Muscle of back (tissue), 13 donors: ENCODE measurements around the gene MGARP. TPM values are rescaled to one million over a fixed set of nuclear protein-coding genes. Genes with fewer than 3 reads are reported as not detected.
"Not testable (repeated sequence)": the region's sequence is repeated elsewhere in the genome, so short reads cannot be mapped to it uniquely, and the experiment has no call there.

Source experiments
- DNase-seq, 3 donors: peaks; one replicate each; pipeline versions ENCODE4 v3.0.0 to v3.0.0-alpha.2; 2013
- long read RNA-seq, 9 donors: transcript quantifications; one replicate each; lab custom pipeline, GENCODE V29; 2026
- polyA plus RNA-seq, 10 donors: library from polyadenylated mRNA; unstranded; fragments of 120-200 nt; gene quantifications; one replicate each; pipeline ENCODE4 v1.2.1, GENCODE V29; 2013; ENCODE audit not compliant: insufficient read length in 10 of 10

The MGARP gene
- under 1 TPM in 9 of 10 donors, not detected in 1; 0.13 to 0.64 (median 0.41) TPM for polyA plus RNA-seq
- long read RNA-seq, donor 1, result 0 reads
- long read RNA-seq, donor 2, result 0 reads
- long read RNA-seq, donor 3, result 0 reads
- long read RNA-seq, donor 4, result 0 reads
- long read RNA-seq, donor 5, result 0 reads
- long read RNA-seq, donor 6, result 0 reads
- long read RNA-seq, donor 7, result 0 reads
- long read RNA-seq, donor 8, result 0 reads
- long read RNA-seq, donor 9, result 0 reads

DNA sequence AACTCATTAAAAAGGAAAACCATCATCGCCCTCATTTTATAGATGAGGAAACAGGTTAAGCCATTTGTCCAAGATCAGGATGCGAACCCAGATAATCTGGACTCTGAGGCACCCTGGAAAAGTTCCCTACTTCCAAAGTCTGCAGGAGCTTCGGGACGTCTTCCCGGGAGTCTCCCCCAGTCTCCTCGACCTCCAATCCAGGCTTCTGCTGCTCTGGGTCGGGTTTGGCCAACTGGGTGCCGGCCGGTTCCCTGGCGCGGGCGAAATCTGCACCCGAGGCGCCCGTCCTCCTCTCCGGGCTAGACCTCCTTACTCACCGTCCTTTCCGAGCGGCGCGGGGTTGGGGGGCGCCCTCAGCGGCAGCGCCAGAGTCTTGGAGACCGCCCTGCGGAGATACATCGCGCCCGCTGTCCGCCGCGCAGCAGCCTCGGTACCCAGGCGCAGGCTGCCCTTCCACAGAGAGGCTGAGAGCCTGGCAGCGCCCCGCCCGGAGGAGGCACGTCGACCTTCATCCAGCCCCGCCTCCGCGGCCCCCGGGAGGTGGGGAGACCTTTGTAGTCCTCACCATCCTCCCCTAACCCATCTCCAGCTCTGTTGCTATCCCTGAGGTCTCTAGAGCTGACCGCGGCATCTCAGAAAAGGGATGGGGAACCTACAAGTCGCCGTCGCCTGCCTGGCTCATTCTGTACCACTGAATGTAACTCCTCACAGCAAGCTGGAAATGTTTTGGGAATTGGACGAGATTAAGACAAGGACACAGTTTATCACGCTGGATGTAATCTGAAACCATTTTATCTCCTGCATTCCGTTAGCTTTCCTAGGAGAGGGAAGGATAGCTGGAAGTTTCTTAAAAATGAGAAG is at the start of gene MGARP:
TSS of gene MGARP (minus strand) at position 466 of the 861 bp plus-strand sequence. CDS start at position 399, 67 bp downstream.
- peak in 1 of 3 donors; percentile 53 for DNase-seq

DNA sequence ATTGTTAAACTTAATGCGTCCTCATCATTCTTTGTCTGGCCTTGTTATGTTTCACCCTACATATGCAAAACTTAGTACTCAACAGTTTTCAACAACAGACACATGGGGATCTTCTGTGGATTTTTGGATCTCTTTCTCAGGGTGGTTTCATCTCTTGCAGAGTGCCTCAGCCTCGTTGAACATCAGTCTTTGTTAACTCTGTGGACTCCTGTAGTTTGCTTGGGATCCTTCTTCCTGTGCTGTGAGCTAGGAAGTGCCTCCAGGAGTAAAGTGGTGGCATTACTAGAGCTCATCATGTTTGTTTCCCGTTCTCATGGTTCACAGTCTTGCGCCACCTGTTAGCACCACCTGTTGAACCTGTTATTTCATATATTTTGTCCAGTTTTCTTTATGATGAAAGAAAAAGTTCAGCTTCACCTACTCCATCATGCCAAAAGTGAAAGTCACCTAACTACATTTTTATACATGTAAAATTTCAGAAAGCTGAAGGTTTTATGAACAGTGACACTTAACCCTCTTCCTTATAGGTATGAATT is 49.7 kb upstream of the MGARP start:
- no peak for DNase-seq

DNA sequence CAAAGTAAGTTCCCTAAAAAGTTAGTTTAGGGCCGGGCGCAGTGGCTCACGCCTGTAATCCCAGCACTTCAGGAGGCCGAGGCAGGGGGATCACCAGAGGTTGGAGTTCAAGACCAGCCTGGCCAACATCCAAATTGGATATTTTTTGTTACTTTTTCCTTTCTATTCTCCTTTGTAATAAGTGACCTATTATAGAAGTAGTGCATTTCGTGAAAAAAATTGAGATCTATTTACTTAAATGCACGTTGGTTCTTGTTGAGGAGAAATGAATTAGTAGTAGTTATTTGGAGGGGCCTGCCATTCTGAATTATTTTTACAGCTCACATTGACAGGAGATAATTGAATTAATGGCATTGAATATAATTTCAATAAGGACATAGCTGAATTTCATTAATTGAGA is 44.6 kb upstream of the MGARP start:
- DNase-seq, result no peak

DNA sequence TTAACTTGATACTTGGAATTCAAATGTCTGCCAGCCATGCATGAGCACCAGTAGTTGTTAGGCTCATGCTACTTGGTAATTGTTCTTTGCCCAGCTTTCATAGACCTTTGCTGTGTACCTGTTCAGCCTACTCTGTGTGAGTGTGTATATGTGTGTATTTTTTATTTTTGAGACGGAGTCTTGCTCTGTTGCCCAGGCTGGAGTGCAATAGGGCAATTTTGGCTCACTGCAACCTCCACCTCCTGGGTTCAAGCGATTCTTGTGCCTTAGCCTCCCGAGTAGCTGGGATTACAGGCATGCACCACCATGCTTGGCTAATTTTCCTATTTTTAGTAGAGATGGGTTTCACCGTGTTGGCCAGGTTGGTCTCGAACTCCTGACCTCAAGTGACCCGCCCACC is 42.5 kb upstream of the MGARP start:
- DNase-seq, result not testable (repeated sequence)

DNA sequence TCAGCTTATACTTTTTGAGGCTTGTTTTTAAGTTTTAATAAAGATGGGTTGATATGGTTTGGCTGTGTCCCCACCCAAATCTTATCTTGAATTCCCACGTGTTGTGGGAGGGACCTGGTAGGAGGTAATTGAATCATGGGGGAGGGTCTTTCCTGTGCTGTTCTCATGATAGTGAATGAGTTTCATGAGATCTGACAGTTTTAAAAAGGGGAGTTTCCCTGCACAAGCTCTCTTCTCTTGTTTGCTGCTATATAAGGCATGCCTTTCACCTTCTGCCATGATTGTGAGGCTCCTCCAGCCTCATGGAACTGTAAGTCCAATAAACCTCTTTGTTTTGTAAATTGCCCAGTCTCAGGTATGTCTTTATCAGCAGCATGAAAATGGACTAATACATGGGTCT is 42.0 kb upstream of the MGARP start:
- DNase-seq, result not testable (repeated sequence)

DNA sequence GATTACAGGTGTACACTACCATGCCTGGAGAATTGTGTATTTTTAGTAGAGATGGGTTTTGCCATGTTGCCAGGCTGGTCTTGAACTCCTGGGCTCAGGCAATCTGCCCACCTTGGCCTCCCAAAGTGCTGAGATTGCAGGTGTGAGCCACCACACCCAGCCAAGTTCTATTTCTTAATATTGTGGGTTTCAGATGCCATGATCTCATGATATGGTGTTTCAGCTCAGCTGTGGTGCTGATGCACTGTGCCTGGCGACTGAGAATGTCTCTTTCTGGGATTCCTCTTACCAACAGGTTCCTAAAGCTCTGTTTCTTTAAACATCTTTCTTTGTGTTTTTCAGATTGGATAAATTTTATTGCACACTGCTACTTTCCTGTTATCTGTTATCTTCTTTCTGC is 39.5 kb upstream of the MGARP start:
- DNase-seq, result no peak

DNA sequence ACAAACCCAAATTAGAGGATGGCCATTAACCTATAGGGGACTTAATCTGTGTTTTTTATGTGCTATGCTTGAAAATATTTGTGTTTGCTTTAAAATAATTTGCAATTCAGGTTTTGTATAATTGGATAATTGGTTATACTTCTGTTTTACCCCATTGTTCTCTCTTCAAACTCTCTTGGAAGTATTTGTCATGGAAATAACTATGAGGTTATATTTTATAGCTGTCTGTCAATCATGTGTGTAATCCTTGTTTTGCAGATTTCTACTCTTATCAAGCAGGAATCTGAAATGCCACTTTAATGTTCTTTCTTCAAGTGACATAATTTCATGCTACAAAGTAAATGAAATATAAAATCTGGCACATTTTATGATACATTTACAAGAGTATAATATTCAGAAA is 37.6 kb upstream of the MGARP start:
- no peak for DNase-seq

DNA sequence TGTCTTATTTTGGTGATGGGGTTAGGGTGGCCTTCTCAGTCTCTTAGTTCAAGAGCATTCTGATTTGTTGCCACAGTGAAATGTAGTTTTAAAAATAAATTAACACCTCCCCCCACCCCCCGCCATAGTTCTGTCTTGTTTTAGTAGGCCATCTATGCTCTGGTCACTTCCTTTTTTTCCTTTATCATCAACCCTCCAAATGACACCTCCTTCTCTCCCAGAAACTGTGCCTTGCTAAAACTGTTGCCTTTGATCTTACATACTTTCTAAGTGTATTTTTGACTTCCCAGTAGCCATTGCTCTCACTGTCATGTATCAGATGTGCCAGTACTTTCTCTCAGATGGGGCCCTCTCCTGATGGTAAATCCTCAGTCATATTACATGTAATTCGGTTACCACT is 36.7 kb upstream of the MGARP start:
- DNase-seq, result no peak

DNA sequence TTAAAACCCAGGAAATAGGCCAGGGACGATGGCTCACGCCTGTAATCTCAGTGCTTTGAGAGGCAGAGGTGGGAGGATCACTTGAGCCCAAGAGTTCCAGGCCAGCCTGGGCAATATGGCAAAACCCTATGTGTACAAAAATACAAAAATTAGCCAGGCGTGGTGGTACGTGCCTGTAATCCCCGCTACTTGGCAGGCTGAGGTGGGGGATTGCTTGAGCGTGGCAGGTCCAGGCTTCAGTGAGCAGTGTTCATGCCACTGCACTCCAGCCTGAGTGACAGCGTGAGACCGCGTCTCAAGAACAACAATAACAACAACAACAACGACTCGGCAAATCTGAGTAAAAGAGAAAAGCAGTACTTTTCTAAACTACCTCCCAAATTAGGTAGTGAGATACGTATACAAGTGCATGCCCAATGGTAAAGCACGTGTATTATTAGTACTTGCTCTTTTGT is 35.2 kb upstream of the MGARP start:
- DNase-seq, result no peak

DNA sequence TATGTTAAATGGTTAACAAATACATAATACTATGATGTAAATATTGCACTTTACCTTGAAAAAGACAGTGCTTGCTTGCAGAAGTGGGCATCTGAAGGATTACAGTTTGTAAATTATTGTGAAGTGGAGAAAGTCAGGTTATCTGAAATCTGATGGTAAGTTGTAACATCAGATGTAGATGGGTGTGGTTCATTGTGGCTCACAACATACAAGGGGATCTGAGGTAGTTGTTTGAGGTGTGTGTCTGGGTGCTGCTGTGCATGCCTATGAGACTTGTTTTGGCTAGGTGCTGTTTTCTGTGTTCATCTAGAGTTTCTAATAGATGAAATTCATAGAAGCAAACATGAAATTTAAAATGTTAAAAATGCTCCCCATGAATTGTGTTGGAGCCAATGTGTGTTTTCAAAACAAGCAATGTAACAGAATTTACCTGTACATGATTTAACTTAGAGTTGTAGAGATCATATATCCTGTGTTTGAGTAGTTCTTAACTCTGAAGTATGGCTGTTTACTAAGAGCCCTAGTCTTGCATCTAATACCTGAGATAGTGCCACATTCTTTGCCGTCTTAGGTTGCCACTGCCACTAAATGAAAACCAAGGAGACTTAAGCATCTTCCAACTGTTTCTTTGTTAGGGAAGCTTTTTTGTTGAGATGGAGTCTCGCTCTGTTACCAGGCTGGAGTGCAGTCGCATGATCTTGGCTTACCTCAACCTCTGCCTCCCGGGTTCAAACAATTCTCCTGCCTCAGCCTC is 34.2 kb upstream of the MGARP start:
- no peak for DNase-seq

DNA sequence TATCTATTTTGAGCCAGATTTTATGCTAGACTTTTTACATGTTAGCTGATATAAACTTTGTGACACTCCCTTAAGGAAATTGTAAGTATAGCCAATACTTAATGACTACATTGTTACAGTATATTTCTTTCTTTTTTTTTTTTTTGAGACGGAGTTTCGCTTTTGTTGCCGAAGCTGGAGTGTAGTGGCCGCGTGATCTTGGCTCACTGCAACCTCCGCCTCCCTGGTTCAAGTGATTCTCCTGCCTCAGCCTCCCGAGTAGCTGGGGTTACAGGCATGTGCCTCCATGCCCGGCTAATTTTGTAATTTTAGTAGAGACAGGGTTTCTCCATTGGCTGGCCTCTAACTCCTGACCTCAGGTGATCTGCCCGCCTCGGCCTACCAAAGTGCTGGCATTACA is 33.4 kb upstream of the MGARP start:
- DNase-seq, result not testable (repeated sequence)

DNA sequence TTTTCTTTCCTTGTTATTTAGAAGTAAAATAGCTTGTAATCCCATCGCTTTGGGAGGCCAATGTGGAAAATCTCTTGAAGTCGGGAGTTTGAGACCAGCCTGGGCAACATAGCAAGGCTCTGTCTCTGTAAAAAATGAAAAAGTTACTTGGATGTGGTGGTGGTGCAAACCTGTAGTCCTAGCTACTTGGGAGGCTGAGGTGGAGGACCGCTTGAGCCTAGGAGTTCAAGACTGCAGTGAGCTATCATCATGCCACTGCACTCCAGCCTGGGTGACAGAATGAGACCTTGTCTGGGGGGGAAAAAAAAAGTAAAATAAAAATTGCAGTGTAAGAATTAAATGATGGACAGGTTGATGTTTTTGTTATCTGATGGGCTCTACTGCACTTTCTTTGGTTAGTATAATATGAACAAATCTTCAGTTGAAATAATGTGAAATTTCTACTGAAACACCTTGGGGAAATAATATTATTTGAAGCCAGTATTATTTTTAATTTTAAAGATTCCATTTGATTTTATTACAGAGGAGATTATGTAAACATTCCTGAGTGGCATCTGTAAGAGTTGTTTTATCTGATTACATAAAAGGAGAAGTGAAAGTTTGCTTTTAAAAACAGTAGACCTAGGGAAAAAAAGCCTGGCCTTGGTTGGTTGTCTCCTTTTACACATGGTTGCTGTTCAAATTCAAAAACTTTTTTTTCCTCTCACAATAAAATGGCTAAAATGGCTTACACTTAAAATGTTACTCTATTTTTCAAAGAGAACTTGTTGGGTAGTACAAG is 32.7 kb upstream of the MGARP start:
- no peak for DNase-seq

DNA sequence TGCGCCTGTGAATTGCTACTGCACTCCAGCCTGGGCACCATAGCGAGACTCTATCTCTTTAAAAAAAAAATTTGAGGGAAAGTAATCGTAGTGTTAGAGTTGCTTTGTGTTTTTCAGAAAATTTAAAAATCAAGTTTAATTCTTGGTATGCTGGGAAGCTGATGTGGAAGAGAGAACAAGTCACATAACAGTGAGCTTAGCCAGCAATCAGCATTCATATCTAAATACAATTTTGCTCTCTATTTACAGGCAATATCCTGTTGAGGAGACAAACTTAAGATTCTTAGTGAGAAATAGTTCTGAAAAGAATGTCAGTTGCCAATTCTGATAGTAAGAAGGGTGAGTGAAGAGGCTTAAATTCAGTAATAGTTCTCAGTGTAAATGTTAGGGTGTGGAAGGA is 31.9 kb upstream of the MGARP start:
- no peak for DNase-seq

DNA sequence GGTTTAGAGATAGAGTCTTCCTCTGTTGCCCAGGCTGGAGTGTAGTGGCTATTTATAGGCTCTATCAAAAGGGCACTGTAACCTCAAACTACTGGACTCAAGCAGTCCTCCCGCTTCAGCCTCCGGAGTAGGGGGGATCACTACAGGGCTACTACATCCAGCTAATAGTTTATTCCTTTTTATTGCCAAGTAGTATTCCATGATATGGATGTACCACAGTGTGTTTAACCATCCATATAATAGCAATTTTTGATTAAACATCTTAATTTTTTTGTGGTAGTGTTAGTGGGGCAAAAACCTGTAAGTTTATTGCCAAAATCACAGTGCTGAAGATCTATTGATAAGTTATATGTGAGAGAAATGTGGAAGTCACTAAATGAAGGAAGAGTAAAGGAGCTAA is 24.9 kb upstream of the MGARP start:
- no peak for DNase-seq

DNA sequence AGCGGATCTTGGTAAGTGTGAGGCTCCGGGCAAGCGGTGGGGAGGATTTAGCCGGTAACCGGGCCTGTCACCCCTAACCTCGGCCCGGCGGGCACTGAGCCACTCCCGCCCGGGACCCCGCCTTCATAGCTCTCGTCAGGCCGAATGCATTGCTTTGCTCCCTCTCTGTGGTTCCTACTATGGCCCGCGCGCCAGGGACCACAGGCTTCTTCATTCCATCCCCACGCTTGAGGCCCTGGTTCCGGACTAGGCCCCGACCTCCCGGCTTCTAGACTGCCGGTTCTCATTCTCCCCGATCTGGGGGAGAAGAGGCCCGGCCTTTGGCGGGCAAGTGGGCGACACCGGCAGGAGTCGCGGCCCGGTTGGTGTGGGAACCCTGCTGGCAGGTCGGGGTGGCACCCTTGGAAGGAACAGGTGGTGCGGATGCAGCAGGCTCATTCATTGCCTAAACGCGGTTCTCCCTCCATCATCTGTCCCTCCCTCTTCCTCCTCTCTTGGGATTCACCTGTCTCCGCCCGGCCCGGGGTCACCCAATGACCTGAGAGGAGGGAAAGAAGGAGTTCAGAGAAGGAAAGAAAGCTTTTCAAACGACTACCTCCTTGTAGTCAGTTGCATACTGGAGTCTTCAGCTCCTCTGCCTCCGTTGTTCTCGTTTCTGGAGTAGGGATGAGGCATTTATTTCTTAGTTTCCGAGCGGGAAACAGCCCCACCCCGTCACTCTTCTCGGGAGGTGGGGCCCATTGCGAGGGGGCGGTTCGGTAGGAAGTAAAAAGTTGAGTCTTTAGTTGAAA is 22.0 kb upstream of the MGARP start, which contains the start of gene NDUFC1:
TSS of gene NDUFC1 (minus strand) at position 657 of the 791 bp plus-strand sequence. CDS start 6,679 bp downstream, outside the sequence.
- peak; percentile 33 to 84 (median 52) for DNase-seq

DNA sequence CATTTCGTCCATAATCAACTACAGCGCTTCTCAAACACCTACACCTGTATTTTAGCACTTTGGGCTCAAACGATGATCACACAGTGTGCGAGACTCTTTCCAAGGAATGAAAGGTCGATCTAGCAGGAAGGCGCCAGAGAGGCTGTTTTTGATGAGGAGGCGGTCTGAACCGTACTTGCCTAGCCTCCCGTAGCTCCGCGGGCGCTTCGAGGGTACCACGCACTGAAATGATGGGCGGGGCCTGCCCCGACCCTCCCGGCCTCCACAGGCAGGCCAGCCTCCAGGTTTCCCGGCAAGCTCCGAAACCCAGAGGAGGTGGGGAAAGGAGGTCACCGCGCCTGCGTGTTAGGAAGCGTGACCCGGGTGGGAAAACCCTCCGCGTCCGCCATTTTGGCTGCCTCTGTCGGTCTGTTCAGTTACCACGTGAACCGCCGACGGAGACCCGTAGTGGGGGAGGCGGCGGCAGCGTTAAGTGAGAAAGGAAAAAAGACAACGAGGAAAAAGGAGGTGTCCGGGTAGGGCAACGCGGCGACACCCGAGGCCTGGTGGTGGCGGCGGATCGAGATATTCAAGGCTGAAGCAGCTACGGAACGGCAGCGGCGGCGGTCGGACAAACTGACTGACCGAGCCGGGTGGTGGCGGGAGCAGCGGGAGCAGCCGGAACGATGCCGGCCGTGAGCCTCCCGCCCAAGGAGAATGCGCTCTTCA is 21.2 kb upstream of the MGARP start, which contains the start of gene NAA15:
TSS of gene NAA15 (plus strand) at position 393 of the 708 bp plus-strand sequence. CDS start at position 666, 273 bp downstream.
- DNase-seq, result peak; percentile 98 to 99 (median 98)

DNA sequence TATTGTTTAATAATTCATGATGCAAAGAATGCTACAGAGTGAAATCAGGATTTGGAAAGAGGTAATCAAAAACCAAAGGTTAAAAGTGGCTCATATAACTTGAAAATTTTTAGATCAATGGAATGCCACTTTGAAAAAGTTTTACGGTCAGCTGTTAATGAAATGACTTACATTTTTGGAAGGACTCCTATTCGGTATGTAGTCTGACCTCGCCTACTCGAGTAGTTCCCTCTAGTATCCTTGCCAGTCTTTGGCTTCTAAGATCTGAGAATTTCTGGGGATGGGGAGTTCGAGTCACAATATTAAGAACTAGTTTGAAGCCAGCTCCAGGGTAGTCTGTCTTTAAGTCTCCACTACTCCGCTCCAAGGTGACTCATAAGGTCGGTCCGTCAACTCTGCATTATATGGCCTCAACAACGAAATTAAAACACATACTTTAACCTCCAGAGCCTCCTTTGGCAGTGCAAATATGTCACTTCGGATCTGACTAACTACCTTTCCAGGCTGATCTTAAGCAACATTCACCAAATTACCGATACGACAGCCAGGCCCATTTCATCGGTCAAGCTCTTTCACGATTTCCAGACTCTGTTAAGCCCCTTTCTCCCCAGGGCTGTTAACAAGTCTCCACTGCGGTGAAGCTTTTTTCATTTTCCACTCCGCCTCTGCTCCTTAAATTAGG is 20.5 kb upstream of the MGARP start:
- DNase-seq, result peak in 1 of 3 donors; percentile 37

DNA sequence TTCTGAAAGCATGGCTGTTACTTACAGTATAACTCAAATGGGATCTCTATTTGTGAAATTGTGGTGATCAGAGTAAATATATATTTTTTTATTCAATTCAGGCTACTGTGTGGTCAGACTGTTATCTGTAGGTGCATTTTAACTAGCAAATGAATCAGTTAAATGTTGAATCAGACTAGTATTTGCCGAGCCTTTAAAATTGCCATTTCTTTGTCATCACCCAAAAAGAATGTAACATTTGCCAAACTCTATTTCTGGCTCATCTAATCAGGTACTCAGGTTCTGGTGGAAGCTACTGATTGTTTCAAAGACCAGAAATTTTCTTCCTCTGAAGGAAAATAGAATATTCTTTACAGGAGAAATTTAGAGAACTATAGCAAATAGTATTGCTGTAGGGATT is 19.5 kb upstream of the MGARP start:
- DNase-seq, result no peak

DNA sequence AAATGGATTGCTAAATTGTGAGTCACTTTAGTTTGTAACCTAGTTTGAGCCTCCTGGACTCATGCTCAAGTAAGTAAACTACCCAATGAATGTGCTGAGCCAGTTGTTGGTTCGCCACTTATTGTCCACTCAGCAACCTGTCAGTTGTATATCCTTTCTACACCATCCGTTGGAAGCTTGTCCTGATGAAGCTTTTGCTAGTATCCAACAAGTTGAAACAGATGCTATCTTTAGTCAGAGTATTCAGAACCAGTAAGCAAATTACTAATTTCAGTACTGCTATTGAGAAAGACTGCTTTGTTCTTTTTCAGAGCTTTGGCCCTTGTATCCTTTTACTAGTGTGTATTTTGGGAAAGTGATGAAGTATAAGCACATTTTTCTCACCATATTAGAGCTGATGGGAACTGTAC is 17.0 kb upstream of the MGARP start:
- DNase-seq, result no peak
